Stimulated activated CD4-positive, alpha-beta T cell treated with anti-CD3 and anti-CD28 coated beads, TNF-alpha, amount 100 ng/mL, for 48 hours (primary cell): Measurements from ENCODE around the gene PLVAP.
A peak's percentile ranks its signal among the peaks of the same experiment; 100 is the strongest.

ENCODE experiments used
- DNase-seq, 3 donors: peaks; one replicate each; pipeline ENCODE4 v3.0.0-alpha.2; 2020; ENCODE audit warnings: low read depth in 3 of 3

Gene PLVAP

GRCh38 chr19:17357724-17358123, 19.4 kb downstream of the PLVAP start:
- no peak for DNase-seq

- DNase-seq: no peak
Observed at GRCh38 chr19:17357078-17357666, 20.0 kb downstream of the PLVAP start.

GRCh38 chr19:17353386-17353785, 23.8 kb downstream of the PLVAP start:
- DNase-seq: no peak

DNA sequence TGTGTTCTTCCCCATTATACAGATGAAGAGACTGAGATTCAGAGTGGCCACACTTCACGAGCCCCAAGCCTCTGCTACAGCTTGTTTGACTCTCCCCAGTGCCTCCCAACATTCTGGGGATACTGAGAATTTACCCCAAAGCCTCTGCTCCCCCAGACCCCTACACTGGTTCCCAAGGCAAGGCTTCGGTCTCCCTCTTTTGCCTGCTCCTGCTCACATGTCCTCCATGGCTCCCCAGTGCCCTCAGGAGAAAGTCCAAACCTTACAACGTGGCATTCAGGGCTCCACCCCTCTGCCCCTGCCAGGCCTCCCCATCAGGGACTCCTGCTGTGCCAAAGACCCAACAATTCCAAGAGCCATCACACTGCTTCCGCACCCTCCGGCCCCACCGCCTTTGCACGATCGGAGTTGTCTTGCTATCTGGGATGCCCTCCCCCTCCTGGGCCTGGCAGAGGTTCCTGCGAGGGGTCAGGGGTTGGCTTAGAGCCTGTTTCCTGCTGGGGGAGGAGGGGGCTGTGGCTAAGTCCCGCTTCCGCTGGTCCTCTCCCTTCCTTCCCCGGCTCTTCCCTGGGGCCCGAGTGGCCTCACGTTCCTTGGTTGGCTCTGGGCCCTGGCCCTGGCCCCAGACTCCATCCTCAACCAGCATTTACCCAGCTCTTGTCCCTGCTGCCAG, 24.4 kb downstream of the PLVAP start:
- no peak for DNase-seq

GRCh38 chr19:17351815-17352435, 25.2 kb downstream of the PLVAP start:
- no peak for DNase-seq

GRCh38 chr19:17348700-17349099, 28.4 kb downstream of the PLVAP start:
- DNase-seq: no peak

DNA sequence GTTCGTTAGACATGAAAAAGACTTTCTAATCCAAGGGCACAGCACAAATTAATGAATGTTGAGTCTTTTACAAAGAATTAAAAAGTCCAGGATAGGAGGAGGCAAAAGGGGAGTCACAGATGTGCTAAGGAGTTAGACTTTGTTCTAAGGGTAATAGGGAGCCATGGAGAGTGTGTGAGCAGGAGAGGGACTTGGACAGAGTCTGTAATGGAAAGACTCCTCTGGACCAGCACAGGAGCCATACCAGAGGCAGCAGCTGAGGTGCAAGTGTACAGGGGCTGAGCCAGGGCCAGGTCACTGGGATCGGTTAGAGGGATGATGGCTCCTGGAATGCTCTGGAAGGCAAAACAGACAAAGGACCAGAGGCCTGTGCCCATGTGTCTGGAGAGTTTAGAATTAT, 29.3 kb downstream of the PLVAP start:
- DNase-seq: no peak

DNA sequence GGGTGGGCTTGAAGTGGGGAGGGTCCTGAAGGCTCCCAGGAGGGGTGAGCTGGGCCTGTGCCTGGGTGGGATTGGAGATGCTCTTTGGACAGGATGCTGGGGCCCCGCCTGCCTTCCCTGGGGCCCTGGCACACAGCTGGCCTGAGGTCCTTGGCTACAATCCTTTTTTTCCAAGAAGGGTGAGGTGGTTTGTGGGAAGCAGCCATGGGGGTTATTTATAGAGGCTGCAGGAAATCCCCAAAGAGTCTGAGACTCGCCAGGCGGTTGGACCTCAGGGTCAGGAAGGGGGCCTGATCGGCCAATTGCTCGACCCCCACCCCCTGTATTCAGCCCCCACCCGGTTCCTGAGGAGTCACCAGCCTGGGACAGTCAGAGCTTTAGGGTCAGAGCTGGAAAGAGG, 29.8 kb downstream of the PLVAP start:
- no peak for DNase-seq

- peak; percentile 62 to 74 (median 74) for DNase-seq
Observed at GRCh38 chr19:17346109-17346671, 31.0 kb downstream of the PLVAP start.

DNA sequence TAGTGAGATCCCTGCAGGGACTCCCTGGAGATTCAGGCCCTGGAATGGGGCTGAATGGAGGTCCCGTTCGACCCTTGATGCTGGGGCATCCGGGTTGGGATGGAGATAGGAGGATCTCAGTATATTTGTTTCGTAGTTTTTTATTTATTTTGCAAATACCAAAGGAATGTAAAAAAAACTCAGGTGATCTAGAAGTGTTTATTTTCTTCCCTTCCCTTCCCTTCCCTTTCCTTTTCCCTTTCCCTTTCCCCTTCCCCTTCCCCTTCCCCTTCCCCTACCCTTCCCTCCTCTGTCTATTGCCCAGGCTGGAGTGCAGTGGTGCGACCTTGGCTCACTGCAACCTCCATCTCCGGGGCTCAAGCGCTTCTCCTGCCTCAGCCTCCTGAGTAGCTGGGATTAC, 35.3 kb downstream of the PLVAP start:
- DNase-seq: no peak

- DNase-seq: no peak
Observed at GRCh38 chr19:17341386-17341785, 35.8 kb downstream of the PLVAP start.

DNA sequence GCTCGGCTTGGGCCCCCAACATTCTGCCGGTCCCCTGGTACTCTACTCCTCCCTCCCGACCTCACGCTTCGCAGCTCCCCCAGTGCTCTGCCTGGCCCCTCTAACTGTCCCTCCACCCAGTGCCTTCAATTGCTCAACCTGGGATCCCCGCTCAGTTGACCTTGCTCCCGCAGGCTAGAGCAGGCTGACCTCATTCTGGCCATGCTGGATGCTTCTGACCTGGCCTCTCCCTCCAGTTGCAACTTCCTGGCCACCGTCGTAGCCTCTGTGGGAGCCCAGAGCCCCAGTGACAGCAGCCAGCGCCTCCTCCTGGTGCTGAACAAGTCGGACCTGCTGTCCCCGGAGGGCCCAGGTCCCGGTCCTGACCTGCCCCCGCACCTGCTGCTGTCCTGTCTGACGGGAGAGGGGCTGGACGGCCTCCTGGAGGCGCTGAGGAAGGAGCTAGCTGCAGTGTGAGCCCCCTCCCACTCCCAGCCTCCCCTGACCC, 36.2 kb downstream of the PLVAP start:
- DNase-seq: no peak

DNA sequence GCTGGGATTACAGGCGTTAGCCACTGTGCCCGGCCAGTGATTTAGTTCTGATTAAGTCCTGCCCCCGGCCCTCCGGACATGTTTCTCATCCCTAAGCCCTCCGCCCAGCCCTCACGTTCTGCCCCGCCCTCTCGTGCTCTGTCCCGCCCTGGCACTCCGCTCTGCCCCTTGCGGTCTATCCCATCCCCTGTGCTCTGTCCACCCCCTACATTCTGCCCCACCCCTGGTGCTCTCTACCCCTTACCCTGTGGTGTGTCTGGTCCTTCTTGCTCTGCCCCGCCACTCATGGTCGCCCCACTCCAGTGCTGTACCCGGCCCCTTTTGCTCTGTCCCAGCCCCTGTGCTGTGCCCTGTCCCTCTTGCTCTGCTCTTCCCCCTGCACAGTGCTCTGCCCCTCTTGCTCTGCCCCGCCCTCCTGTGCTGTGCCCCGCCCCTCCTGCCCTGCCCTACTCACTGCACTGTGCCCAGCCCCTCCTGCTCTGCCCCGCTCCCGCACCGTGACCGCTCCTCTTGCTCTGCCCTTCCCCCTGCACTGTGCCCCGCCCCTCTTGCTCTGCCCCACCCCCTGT, 36.8 kb downstream of the PLVAP start:
- no peak for DNase-seq

DNA sequence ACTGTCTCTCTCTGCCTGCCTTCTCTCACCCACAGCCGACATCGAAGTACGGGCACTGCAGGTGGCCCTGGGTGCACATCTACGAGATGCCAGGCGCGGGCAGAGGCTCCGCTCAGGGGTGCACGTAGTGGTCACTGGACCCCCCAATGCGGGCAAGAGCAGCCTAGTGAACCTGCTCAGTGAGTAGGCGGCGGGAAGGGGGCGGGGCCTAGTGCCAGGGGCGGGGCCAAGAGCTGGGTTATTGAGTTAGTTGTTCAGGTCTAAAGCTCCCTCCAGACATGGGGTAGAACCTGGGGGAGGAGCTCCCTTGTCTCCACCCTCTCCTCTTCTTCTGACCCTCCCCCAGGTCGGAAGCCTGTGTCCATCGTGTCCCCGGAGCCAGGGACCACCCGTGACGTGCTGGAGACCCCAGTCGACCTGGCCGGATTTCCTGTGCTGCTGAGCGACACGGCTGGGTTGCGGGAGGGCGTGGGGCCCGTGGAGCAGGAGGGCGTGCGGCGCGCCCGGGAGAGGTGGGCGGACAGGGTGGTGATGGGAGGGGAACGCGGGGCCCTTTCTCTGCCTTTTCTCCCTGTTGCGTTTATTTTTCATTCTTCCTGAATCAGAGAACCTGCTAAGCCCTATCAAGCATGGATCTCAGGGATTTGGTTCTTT, 37.9 kb downstream of the PLVAP start:
- DNase-seq: no peak

GRCh38 chr19:17338433-17339078, 38.6 kb downstream of the PLVAP start:
- no peak for DNase-seq

- no peak for DNase-seq
Observed at GRCh38 chr19:17337675-17338432, 39.3 kb downstream of the PLVAP start.

- DNase-seq: peak; percentile 92 to 96 (median 95)
Observed at GRCh38 chr19:17336872-17337674, 40.1 kb downstream of the PLVAP start, which contains the start of gene GTPBP3. GTPBP3 (plus strand) TSS chr19:17337553; CDS start chr19:17337612, 59 bp downstream.

DNA sequence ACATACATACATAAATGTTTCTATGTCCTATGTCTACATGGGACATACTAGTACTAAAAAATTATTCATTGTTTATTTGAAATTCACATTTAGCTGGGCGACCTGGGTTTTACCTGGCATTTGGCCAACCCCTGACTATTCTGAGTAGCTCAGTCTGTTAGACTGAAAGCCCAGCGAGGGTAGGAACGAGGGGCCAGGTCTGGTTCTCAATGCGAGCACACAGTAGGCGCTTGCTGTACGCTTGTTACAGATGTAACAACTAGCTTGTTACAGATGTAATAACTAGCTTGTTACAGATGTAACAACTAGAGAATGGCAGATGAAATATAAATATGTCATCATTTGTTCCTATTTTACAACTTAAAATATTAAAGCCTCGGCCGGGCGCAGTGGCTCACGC, 41.6 kb downstream of the PLVAP start:
- no peak for DNase-seq
